DOHH2 (cell line): ENCODE measurements around the gene C3orf18.

Source experiments
- H3F3A ChIP-seq: fragments of 200-600 bp; sonication (generic), shearing (Covaris generic); 2 replicates; pipeline ENCODE4 v1.6.0; 2016; ENCODE audit warnings: antibody characterized with exemption, mild to moderate bottlenecking; ENCODE audit not compliant: control insufficient read depth, insufficient read depth
- H3K27ac ChIP-seq: fragments of 200-600 bp; sonication (generic); 2 replicates; pipeline ENCODE4 v1.5.1; 2014; ENCODE audit warnings: low read depth, mild to moderate bottlenecking, low read length, moderate library complexity
- H3K27me3 ChIP-seq: fragments of 200-600 bp; sonication (generic); 2 replicates; pipeline ENCODE4 v1.6.1; 2014; ENCODE audit warnings: mild to moderate bottlenecking, low read length, mixed read lengths; ENCODE audit not compliant: control insufficient read depth
- H3K36me3 ChIP-seq: fragments of 200-600 bp; sonication (generic); 2 replicates; pipeline ENCODE4 v1.6.1; 2014; ENCODE audit warnings: mild to moderate bottlenecking, low read length, moderate library complexity, mixed read lengths; ENCODE audit not compliant: control insufficient read depth
- H3K4me1 ChIP-seq: fragments of 200-600 bp; sonication (generic); 2 replicates; pipeline ENCODE4 v1.6.1; 2014; ENCODE audit warnings: mild to moderate bottlenecking, low read length, mixed read lengths; ENCODE audit not compliant: control insufficient read depth
- H3K4me2 ChIP-seq: fragments of 200-600 bp; sonication (generic); 2 replicates; pipeline ENCODE4 v1.6.0; 2014; ENCODE audit warnings: mild to moderate bottlenecking, low read length, moderate library complexity
- H3K4me3 ChIP-seq: fragments of 200-600 bp; sonication (generic); 2 replicates; pipeline ENCODE4 v1.5.1; 2014; ENCODE audit warnings: mild to moderate bottlenecking, low read length, mixed read lengths
- H3K79me2 ChIP-seq: fragments of 200-600 bp; sonication (generic); 2 replicates; pipeline ENCODE4 v1.6.1; 2014; ENCODE audit warnings: mild to moderate bottlenecking, low read length, mixed read lengths; ENCODE audit not compliant: control insufficient read depth
- H3K9me2 ChIP-seq: fragments of 200-600 bp; sonication (generic); replicated peaks from 2 replicates; pipeline ENCODE4 v1.6.1; 2014; ENCODE audit warnings: mild to moderate bottlenecking, low read length, mixed read lengths; ENCODE audit not compliant: control insufficient read depth
- H3K9me3 ChIP-seq: fragments of 200-600 bp; sonication (generic); 2 replicates; pipeline ENCODE4 v1.6.1; 2014; ENCODE audit warnings: antibody characterized with exemption, low read length, mixed read lengths; ENCODE audit not compliant: control insufficient read depth, insufficient read depth
- H4K20me1 ChIP-seq: fragments of 200-600 bp; sonication (generic); 2 replicates; pipeline ENCODE4 v1.6.0; 2014; ENCODE audit warnings: low read depth, mild to moderate bottlenecking, antibody characterized with exemption, low read length, moderate library complexity; ENCODE audit not compliant: control insufficient read depth, insufficient read depth
- CTCF ChIP-seq: fragments of 200-600 bp; sonication (generic); IDR thresholded peaks from one replicate; pipeline ENCODE4 v1.5.1; 2014; ENCODE audit warnings: antibody characterized with exemption, mild to moderate bottlenecking, low read depth, low read length; ENCODE audit not compliant: poor library complexity, severe bottlenecking
- EZH2phosphoT487 ChIP-seq: fragments of 200-600 bp; sonication (generic); IDR thresholded peaks from 2 replicates; pipeline ENCODE4 v1.6.1; 2017; ENCODE audit warnings: borderline replicate concordance, mild to moderate bottlenecking, antibody characterized with exemption, low read length, moderate library complexity, mixed read lengths

C3orf18 gene

GRCh38 chr3:50602595-50603191 is 35.1 kb upstream of the C3orf18 start:
- H3K4me1 ChIP-seq, result no peaks in the 10 kb centered on the region

GRCh38 chr3:50600841-50601591 is 33.5 kb upstream of the C3orf18 start:
- H3K4me1 ChIP-seq, result no peaks in the 10 kb centered on the region
- H3F3A ChIP-seq, result no peaks in the 10 kb centered on the region
- TF ChIP-seq CTCF (no peak), EZH2phosphoT487 (no peak)
- peaks cover 24% of the 10 kb centered on the region; the same call in 1 of the 2 replicates for H3K27me3 ChIP-seq
- H3K4me2 ChIP-seq, result no peak overlapping the region
- no peak overlapping the region for H3K4me3 ChIP-seq
- no peaks in the 10 kb centered on the region for H3K9me2 ChIP-seq
- no peaks in the 10 kb centered on the region for H4K20me1 ChIP-seq
- no peaks in the 10 kb centered on the region for H3K36me3 ChIP-seq
- H3K27ac ChIP-seq, result no peak overlapping the region
- H3K9me3 ChIP-seq, result no peaks in the 10 kb centered on the region
- no peaks in the 10 kb centered on the region for H3K79me2 ChIP-seq

More at GRCh38 chr3:50602595-50603191, 35.1 kb upstream of the C3orf18 start:
- Histone ChIP-seq H3K27me3 (peaks cover 31% of the 10 kb centered on the region; the same call in 1 of the 2 replicates), H3K4me3 (no peak overlapping the region), H4K20me1 (no peaks in the 10 kb centered on the region), H3K9me2 (no peaks in the 10 kb centered on the region), H3K9me3 (no peaks in the 10 kb centered on the region), H3K36me3 (no peaks in the 10 kb centered on the region), H3K79me2 (no peaks in the 10 kb centered on the region), H3K27ac (no peak overlapping the region), H3F3A (no peaks in the 10 kb centered on the region), H3K4me2 (no peak overlapping the region)
- TF ChIP-seq CTCF, result no peak

GRCh38 chr3:50600141-50600753 is 32.7 kb upstream of the C3orf18 start:
- Histone ChIP-seq H3K4me3 (no peak overlapping the region), H3K27ac (no peak overlapping the region), H3K36me3 (no peaks in the 10 kb centered on the region), H3F3A (no peaks in the 10 kb centered on the region), H3K4me2 (no peak overlapping the region), H3K4me1 (no peaks in the 10 kb centered on the region), H4K20me1 (no peaks in the 10 kb centered on the region), H3K9me3 (no peaks in the 10 kb centered on the region), H3K9me2 (no peaks in the 10 kb centered on the region), H3K27me3 (peaks cover 16% of the 10 kb centered on the region; the same call in 1 of the 2 replicates), H3K79me2 (no peaks in the 10 kb centered on the region)
- no peak for TF ChIP-seq EZH2phosphoT487
- no peak for TF ChIP-seq CTCF
